Vagina (tissue), 2 donors: ENCODE results near the gene DCST2. TPM values are rescaled to one million over a fixed set of nuclear protein-coding genes. Genes with fewer than 3 reads are reported as not detected.

Source experiments
- DNase-seq, 2 donors: peaks; one replicate each; pipeline ENCODE4 v3.0.0-alpha.2; 2017; ENCODE audit errors: extremely low spot score in 2 of 2
- H3K27ac ChIP-seq: fragments of 200-600 bp; sonication (generic); one replicate; pipeline ENCODE4 v1.5.1; 2019
- H3K27me3 ChIP-seq: fragments of 200-600 bp; sonication (generic); one replicate; pipeline ENCODE4 v1.5.1; 2019
- H3K36me3 ChIP-seq, 2 donors: fragments of 200-600 bp; sonication (generic); one replicate each; pipeline ENCODE4 v1.5.1; 2017 to 2019
- H3K4me1 ChIP-seq: fragments of 200-600 bp; sonication (generic); one replicate; pipeline ENCODE4 v1.5.1; 2019
- H3K4me3 ChIP-seq, 2 donors: fragments of 200-600 bp; sonication (generic); 1 replicate in 1 of 2; 2 replicates in 1 of 2; pipeline ENCODE4 v1.5.1; 2016 to 2019
- H3K9me3 ChIP-seq: fragments of 200-600 bp; sonication (generic); one replicate; pipeline ENCODE4 v1.5.1; 2019
- POLR2A ChIP-seq, 2 donors: fragments of 450-650 bp; IDR thresholded peaks; one replicate each; pipeline ENCODE4 v1.6.1; 2017; ENCODE audit warnings: antibody characterized with exemption in 2 of 2, mild to moderate bottlenecking in 2 of 2, moderate library complexity in 2 of 2
- POLR2AphosphoS5 ChIP-seq, 2 donors: sonication (generic); formaldehyde crosslinking; IDR thresholded peaks; one replicate each; pipeline ENCODE4 v1.9.0; 2017; ENCODE audit warnings: antibody characterized with exemption in 2 of 2, mild to moderate bottlenecking in 2 of 2, low read depth in 1 of 2; ENCODE audit not compliant: insufficient read depth in 1 of 2
- intact Hi-C: fragments of 100-400 bp; cut with DNase I; formaldehyde crosslinking; loops from one replicate; pipeline ENCODE4 v1.15.1; 2023
- total RNA-seq: library from RNA; depleted of rRNA; stranded (reverse); fragments of >200 nt; gene quantifications from one replicate; pipeline ENCODE4 v1.2.3, GENCODE V29; 2016
- TF ChIP-seq, protein P1 (sequence below), 3 experiments: fragments of 450-650 bp in 2 of 3; fragments of 200-600 bp in 1 of 3; sonication (generic) in 1 of 3; IDR thresholded peaks; one replicate each; pipeline ENCODE4 v1.5.1; 2017 to 2019; ENCODE audit warnings: antibody characterized with exemption in 3 of 3, mild to moderate bottlenecking in 2 of 3, moderate library complexity in 2 of 3

Gene DCST2
- total RNA-seq, 1 donor from 2014 or later = 7.9 TPM

DNA sequence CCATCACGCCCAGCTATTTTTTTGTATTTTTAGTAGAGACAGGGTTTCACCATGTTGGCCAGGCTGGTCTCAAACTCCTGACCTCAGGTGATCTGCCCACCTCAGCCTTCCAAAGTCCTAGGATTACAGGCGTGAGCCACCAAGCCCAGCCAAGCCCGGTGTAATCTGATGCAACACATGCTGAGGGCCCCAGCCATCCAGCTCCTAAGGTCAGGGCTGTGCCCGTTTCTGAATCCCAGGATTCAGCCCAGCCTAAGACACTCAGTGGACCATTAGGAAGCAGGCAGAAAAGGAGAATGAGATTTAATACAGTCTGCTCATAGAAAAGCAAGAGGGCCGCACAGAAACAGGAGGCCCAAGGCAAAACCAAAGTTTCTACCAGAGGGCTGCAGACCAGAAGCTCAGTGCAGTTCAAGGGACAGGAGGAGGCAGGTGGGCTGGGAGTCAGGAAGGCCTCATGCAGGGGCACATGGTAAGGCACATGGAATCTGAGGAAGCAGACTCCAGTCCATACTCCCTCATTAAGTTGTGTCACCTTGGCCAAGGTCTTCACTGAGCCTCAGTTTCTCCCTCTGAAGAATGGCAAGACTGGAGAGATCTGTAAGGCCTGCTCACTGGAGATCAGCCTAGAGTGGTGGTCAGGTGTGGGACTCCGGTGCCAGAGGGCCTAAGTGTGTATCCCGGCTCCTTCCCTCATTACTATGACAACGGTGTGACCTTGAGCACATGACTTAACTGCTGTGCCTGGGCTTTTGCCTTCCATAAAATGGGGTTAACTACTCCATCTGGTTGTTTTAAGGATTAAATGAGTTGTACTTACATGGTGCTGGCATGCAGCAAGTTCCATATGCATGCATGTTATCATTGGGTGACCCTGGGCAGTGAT is 15.1 kb upstream of the DCST2 start:
- H3K9me3 ChIP-seq = no peaks in the 10 kb centered on the region
- H3K4me3 ChIP-seq = no peak overlapping the region
- no peaks in the 10 kb centered on the region for H3K27me3 ChIP-seq
- peaks cover 53% of the 10 kb centered on the region for H3K4me1 ChIP-seq
- intact Hi-C loops = loop anchor here (5.0 kb wide), 1 partner anchor 39 kb away; no protein-coding TSS in a partner anchor
- peaks cover 0 to 2% of the 10 kb centered on the region in 2 donors for H3K36me3 ChIP-seq
- H3K27ac ChIP-seq = no peak overlapping the region
- TF ChIP-seq, protein P1, sequence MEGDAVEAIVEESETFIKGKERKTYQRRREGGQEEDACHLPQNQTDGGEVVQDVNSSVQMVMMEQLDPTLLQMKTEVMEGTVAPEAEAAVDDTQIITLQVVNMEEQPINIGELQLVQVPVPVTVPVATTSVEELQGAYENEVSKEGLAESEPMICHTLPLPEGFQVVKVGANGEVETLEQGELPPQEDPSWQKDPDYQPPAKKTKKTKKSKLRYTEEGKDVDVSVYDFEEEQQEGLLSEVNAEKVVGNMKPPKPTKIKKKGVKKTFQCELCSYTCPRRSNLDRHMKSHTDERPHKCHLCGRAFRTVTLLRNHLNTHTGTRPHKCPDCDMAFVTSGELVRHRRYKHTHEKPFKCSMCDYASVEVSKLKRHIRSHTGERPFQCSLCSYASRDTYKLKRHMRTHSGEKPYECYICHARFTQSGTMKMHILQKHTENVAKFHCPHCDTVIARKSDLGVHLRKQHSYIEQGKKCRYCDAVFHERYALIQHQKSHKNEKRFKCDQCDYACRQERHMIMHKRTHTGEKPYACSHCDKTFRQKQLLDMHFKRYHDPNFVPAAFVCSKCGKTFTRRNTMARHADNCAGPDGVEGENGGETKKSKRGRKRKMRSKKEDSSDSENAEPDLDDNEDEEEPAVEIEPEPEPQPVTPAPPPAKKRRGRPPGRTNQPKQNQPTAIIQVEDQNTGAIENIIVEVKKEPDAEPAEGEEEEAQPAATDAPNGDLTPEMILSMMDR (IDR thresholded peaks at IDR 0.05) = no peak
- TF ChIP-seq POLR2AphosphoS5 (IDR thresholded peaks at IDR 0.05; ENCODE audit: insufficient read depth in 1 of 2, low read depth in 1 of 2) = no peak
- no peak for TF ChIP-seq POLR2A (IDR thresholded peaks at IDR 0.05)
- no peak for DNase-seq

DNA sequence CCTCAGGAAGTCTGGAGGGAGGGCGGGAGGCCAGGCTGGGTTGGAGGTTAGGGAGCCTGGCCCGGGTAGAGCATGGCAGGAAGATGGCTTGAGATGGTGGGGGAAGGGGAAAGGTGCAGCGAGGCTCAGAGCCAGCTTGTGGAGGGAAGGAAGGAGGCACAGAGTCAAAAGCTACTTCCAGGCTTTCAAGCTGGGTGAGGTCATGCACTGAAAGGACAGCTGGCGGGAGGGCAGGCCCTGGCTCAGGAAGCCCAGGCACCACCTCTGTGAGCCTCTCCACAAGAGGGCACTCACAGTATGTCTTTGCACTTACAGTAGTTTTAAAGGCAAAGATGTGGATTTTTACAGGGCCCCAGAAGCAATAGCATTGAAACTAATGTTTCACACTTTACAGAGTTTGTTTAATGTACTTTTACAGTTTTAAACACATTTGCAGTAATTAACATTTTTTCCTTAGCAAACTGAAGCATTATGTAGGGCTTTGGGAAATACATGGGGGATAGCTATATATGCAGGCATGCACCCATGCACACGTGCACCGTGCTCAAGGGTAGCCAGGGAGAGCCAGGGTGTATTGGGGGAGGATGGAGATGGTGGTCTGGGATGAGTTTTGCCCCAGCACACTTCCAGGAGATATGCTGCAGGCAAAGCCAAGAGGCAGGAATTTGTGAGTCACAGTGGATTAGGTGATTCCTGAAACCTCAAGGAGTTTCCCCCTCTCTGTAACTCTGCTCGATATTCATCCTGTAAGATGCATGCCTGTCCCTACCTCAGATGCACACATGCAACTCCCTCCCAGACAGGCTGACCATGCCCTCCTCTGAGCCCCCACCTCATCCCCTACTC is 11.5 kb upstream of the DCST2 start:
- Histone ChIP-seq H3K27me3 (no peaks in the 10 kb centered on the region), H3K4me1 (peaks cover 25% of the 10 kb centered on the region), H3K27ac (no peak overlapping the region), H3K4me3 (no peak overlapping the region), H3K36me3 (no peaks in the 10 kb centered on the region), H3K9me3 (no peaks in the 10 kb centered on the region)
- DNase-seq = no peak
- intact Hi-C loops = loop anchor here (5.0 kb wide), 1 partner anchor 42 kb away; no protein-coding TSS in a partner anchor
- TF ChIP-seq POLR2AphosphoS5 (IDR thresholded peaks at IDR 0.05; ENCODE audit: insufficient read depth in 1 of 2, low read depth in 1 of 2) = peak in 1 of 2 donors; percentile 72
- TF ChIP-seq, protein P1 (IDR thresholded peaks at IDR 0.05) = peak in 2 of 3 experiments; percentile 51 to 55
- no peak for TF ChIP-seq POLR2A (IDR thresholded peaks at IDR 0.05)

DNA sequence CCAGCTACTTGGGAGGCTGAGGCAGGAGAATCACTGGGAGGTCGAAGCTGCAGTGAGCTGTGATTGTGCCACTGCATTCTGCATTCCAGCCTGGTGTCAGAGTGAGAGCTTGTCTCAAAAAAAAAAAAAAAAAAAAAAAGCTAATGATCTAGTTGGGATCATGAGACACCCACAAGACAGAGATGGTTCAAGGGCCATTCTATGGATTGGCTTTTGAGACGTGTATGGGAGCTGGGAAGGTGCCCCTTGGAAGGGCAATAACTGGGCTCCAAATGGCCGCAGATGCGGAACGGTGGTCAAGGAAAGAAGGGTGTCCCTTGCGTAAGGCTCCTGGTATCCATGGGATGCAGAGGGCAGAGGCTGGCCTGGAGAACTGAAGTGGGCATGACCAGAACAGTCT is 10.8 kb upstream of the DCST2 start:
- H3K36me3 ChIP-seq = no peaks in the 10 kb centered on the region
- TF ChIP-seq, protein P1 (IDR thresholded peaks at IDR 0.05) = no peak
- TF ChIP-seq POLR2AphosphoS5 (IDR thresholded peaks at IDR 0.05; ENCODE audit: insufficient read depth in 1 of 2, low read depth in 1 of 2) = no peak
- TF ChIP-seq POLR2A (IDR thresholded peaks at IDR 0.05) = no peak
- peaks cover 22% of the 10 kb centered on the region for H3K4me1 ChIP-seq
- intact Hi-C loops = no loop called here
- no peaks in the 10 kb centered on the region for H3K9me3 ChIP-seq
- no peaks in the 10 kb centered on the region for H3K27me3 ChIP-seq
- H3K27ac ChIP-seq = no peak overlapping the region
- DNase-seq = no peak
- no peak overlapping the region for H3K4me3 ChIP-seq

DNA sequence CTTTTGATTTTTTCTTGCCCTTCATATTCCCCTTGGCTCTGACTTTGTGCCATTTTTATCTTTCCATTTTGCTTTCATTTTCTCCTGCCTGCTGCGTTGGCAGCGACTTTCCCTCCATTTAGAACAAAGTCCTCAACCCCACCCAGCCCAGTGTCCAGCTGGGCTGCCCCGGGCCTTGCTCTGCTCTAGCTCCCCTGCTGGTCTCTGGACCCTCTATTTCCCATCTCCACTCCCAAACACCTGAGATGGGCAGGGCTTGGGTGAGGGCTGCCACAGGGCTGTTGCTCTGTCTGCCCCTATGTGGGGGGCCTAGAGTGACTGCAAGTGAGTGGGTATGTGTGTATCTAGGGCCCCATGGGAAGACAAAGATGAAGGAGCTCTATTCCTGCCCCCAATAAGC is 10.2 kb upstream of the DCST2 start:
- TF ChIP-seq POLR2AphosphoS5 (IDR thresholded peaks at IDR 0.05; ENCODE audit: insufficient read depth in 1 of 2, low read depth in 1 of 2) = no peak
- no peak for TF ChIP-seq POLR2A (IDR thresholded peaks at IDR 0.05)
- TF ChIP-seq, protein P1 (IDR thresholded peaks at IDR 0.05) = no peak
- H3K4me1 ChIP-seq = peaks cover 22% of the 10 kb centered on the region
- H3K27ac ChIP-seq = no peak overlapping the region
- no peak for DNase-seq
- H3K27me3 ChIP-seq = no peaks in the 10 kb centered on the region
- intact Hi-C loops = no loop called here
- no peak overlapping the region for H3K4me3 ChIP-seq
- no peaks in the 10 kb centered on the region for H3K9me3 ChIP-seq
- H3K36me3 ChIP-seq = no peaks in the 10 kb centered on the region
